Sigmoid colon (tissue), 3 donors: ENCODE data around the gene LILRB2.

Source experiments
- POLR2A ChIP-seq, 2 donors: fragments of 450-650 bp; IDR thresholded peaks; one replicate each; pipeline ENCODE4 v1.6.1; 2016; ENCODE audit warnings: antibody characterized with exemption in 2 of 2, mild to moderate bottlenecking in 2 of 2, moderate library complexity in 2 of 2
- TF ChIP-seq, protein P1 (sequence below), 4 experiments: fragments of 450-650 bp in 3 of 4; fragments of 200-600 bp in 1 of 4; IDR thresholded peaks; one replicate each; pipeline ENCODE4 v1.5.1; 2016 to 2019; ENCODE audit warnings: antibody characterized with exemption in 4 of 4, mild to moderate bottlenecking in 3 of 4, moderate library complexity in 2 of 4

DNA sequence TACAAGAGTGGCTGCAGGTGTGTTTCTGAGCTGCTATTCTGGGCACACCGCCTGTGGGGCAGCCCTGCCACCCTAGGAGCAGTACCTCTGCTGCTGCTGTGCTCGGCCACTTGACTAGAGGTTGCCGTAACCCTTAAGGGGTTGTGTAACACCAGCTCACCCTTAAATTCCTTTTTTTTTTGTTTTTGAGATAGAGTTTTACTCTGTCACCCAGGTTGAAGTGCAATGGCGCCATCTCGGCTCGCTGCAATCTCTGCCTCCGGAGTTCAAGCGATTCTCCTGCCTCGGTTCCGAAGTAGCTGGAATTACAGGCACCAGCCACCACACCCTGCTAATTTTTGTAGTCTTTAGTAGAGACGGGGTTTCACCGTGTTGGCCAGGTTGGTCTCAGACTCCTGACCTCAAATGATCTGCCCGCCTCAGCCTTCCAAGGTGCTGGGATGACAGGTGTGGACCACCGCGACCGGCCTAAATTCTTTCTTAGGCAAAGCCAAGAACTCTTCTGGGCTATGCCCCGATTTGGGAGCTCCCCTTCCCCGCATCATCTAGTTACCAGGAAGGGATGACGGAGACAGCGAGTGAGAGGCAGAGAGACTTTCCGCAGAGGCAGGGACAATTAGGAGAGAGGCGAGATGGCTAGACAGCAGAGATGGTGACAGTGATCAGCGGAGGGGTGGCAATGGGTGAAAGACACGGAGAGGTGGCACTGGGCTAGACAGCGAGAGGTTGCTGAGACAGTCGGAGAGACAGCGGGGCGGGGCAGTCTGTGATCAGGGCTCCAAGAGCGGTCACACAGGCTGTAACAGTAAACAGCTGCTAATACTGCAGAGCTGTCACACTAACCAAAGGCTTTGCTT is 36.4 kb upstream of the LILRB2 start:
- no peak for TF ChIP-seq POLR2A (IDR thresholded peaks at IDR 0.05)
- TF ChIP-seq, protein P1, sequence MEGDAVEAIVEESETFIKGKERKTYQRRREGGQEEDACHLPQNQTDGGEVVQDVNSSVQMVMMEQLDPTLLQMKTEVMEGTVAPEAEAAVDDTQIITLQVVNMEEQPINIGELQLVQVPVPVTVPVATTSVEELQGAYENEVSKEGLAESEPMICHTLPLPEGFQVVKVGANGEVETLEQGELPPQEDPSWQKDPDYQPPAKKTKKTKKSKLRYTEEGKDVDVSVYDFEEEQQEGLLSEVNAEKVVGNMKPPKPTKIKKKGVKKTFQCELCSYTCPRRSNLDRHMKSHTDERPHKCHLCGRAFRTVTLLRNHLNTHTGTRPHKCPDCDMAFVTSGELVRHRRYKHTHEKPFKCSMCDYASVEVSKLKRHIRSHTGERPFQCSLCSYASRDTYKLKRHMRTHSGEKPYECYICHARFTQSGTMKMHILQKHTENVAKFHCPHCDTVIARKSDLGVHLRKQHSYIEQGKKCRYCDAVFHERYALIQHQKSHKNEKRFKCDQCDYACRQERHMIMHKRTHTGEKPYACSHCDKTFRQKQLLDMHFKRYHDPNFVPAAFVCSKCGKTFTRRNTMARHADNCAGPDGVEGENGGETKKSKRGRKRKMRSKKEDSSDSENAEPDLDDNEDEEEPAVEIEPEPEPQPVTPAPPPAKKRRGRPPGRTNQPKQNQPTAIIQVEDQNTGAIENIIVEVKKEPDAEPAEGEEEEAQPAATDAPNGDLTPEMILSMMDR (IDR thresholded peaks at IDR 0.05) = no peak
